ENCODE results near the gene TLR4. TPM values are rescaled to one million over a fixed set of nuclear protein-coding genes. Genes with fewer than 3 reads are reported as not detected.

TLR4 gene
- total RNA-seq, 1 experiment from 2014 or later, result not detected

DNA sequence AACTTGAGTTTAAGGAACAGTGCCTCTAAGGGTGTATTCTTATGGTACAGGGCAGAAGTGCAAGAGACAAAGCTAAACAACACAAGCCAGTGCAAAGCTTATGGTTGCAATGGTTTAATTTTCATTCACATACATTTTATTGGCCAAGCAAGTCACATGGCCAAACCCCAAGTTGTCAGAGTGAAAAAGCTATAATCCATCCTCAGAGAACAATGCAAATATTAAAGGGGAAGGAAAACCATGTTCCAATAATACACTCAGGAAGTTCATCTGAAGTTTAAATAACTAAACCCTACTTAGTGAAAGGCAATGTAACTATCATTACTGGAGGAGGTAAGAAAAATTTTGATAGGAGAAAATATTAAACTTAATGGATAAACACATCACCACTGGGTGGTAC lies 26.6 kb upstream of the TLR4 start:
- Histone ChIP-seq H3K4me3 (ENCODE audit: low read depth, low read length, poor library complexity, severe bottlenecking) (no peak overlapping the region), H3K4me1 (ENCODE audit: insufficient read depth, low read length, poor library complexity, severe bottlenecking) (no peaks in the 10 kb centered on the region), H3K27me3 (replicated peaks; ENCODE audit: insufficient read depth, low read depth, low read length, poor library complexity) (no peaks in the 10 kb centered on the region), H3K27ac (ENCODE audit: low read depth, low read length, poor library complexity, severe bottlenecking) (no peak overlapping the region), H3K9me3 (ENCODE audit: low read depth, low read length, poor library complexity, severe bottlenecking) (no peaks in the 10 kb centered on the region), H3K36me3 (ENCODE audit: insufficient read depth, low read length, poor library complexity, severe bottlenecking) (no peaks in the 10 kb centered on the region)
- CTCF ChIA-PET, result no interaction called here
- intact Hi-C loops (cut with micrococcal nuclease; ENCODE audit: unreplicated experiment), result no loop called here
- DNase-seq (ENCODE audit: low spot score), result no peak
- no TSS peak for BruUV-seq (replicated peaks)
- TF ChIP-seq EZH2 (IDR thresholded peaks at IDR 0.05; ENCODE audit: borderline replicate concordance, low read depth, low read length, poor library complexity, severe bottlenecking), result no peak
- TF ChIP-seq, protein P1, sequence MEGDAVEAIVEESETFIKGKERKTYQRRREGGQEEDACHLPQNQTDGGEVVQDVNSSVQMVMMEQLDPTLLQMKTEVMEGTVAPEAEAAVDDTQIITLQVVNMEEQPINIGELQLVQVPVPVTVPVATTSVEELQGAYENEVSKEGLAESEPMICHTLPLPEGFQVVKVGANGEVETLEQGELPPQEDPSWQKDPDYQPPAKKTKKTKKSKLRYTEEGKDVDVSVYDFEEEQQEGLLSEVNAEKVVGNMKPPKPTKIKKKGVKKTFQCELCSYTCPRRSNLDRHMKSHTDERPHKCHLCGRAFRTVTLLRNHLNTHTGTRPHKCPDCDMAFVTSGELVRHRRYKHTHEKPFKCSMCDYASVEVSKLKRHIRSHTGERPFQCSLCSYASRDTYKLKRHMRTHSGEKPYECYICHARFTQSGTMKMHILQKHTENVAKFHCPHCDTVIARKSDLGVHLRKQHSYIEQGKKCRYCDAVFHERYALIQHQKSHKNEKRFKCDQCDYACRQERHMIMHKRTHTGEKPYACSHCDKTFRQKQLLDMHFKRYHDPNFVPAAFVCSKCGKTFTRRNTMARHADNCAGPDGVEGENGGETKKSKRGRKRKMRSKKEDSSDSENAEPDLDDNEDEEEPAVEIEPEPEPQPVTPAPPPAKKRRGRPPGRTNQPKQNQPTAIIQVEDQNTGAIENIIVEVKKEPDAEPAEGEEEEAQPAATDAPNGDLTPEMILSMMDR (conservative IDR thresholded peaks at IDR 0.05; ENCODE audit: low read depth, low read length), result no peak
- POLR2A ChIA-PET (ENCODE audit: low non-redundant PET), result no interaction called here

- no peaks in the 10 kb centered on the region for H3K36me3 ChIP-seq (ENCODE audit: insufficient read depth, low read length, poor library complexity, severe bottlenecking)
- BruUV-seq (replicated peaks), result no TSS peak
- H3K4me1 ChIP-seq (ENCODE audit: insufficient read depth, low read length, poor library complexity, severe bottlenecking), result no peaks in the 10 kb centered on the region
- POLR2A ChIA-PET (ENCODE audit: low non-redundant PET), result no interaction called here
- intact Hi-C loops (cut with micrococcal nuclease; ENCODE audit: unreplicated experiment), result no loop called here
- H3K9me3 ChIP-seq (ENCODE audit: low read depth, low read length, poor library complexity, severe bottlenecking), result no peaks in the 10 kb centered on the region
- CTCF ChIA-PET, result no interaction called here
- no peak for DNase-seq (ENCODE audit: low spot score)
- H3K27me3 ChIP-seq (replicated peaks; ENCODE audit: insufficient read depth, low read depth, low read length, poor library complexity), result peaks cover 3% of the 10 kb centered on the region
- TF ChIP-seq EZH2 (IDR thresholded peaks at IDR 0.05; ENCODE audit: borderline replicate concordance, low read depth, low read length, poor library complexity, severe bottlenecking), result no peak
- TF ChIP-seq, protein P1 (conservative IDR thresholded peaks at IDR 0.05; ENCODE audit: low read depth, low read length), result no peak
- H3K4me3 ChIP-seq (ENCODE audit: low read depth, low read length, poor library complexity, severe bottlenecking), result no peak overlapping the region
- no peak overlapping the region for H3K27ac ChIP-seq (ENCODE audit: low read depth, low read length, poor library complexity, severe bottlenecking)
Measured at GRCh38 chr9:117678871-117679270, 25.3 kb upstream of the TLR4 start.

- Histone ChIP-seq H3K4me3 (ENCODE audit: low read depth, low read length, poor library complexity, severe bottlenecking) (no peak overlapping the region), H3K9me3 (ENCODE audit: low read depth, low read length, poor library complexity, severe bottlenecking) (no peaks in the 10 kb centered on the region), H3K36me3 (ENCODE audit: insufficient read depth, low read length, poor library complexity, severe bottlenecking) (no peaks in the 10 kb centered on the region), H3K27me3 (replicated peaks; ENCODE audit: insufficient read depth, low read depth, low read length, poor library complexity) (peaks cover 7% of the 10 kb centered on the region), H3K27ac (ENCODE audit: low read depth, low read length, poor library complexity, severe bottlenecking) (no peak overlapping the region), H3K4me1 (ENCODE audit: insufficient read depth, low read length, poor library complexity, severe bottlenecking) (no peaks in the 10 kb centered on the region)
- intact Hi-C loops (cut with micrococcal nuclease; ENCODE audit: unreplicated experiment), result no loop called here
- POLR2A ChIA-PET (ENCODE audit: low non-redundant PET), result no interaction called here
- no peak for DNase-seq (ENCODE audit: low spot score)
- TF ChIP-seq, protein P1 (conservative IDR thresholded peaks at IDR 0.05; ENCODE audit: low read depth, low read length), result no peak
- no peak for TF ChIP-seq EZH2 (IDR thresholded peaks at IDR 0.05; ENCODE audit: borderline replicate concordance, low read depth, low read length, poor library complexity, severe bottlenecking)
- CTCF ChIA-PET, result no interaction called here
- no TSS peak for BruUV-seq (replicated peaks)
Measured at GRCh38 chr9:117679416-117679815, 24.8 kb upstream of the TLR4 start.

All from A673 (cell line).